K562 (cell line): Measurements from ENCODE around the gene HECA.
"Not testable (repeated sequence)": the region's sequence is repeated elsewhere in the genome, so short reads cannot be mapped to it uniquely, and the experiment has no call there.

ENCODE experiments used
- BHLHE40 ChIP-seq: IDR thresholded peaks from 2 replicates; pipeline ENCODE4 v1.6.1; 2011; ENCODE audit warnings: low read length, improper control_type of control experiment
- CTCF ChIP-seq, 3 experiments: IDR thresholded peaks in 2 of 3; conservative IDR thresholded peaks in 1 of 3; 2 replicates each; pipeline ENCODE4 v1.5.1; 2011 to 2012; ENCODE audit warnings: low read length in 3 of 3, mild to moderate bottlenecking in 3 of 3, control low read depth in 2 of 3, improper control_type of control experiment in 1 of 3, inconsistent platforms in 1 of 3, low read depth in 1 of 3, mixed read lengths in 1 of 3, moderate library complexity in 1 of 3; ENCODE audit not compliant: insufficient read depth in 2 of 3
- EZH2 ChIP-seq: IDR thresholded peaks from 2 replicates; pipeline ENCODE4 v1.6.1; 2012; ENCODE audit warnings: low read depth, mild to moderate bottlenecking, inconsistent platforms, low read length, borderline replicate concordance
- FOXM1 ChIP-seq, 2 experiments: fragments of 450-650 bp in 1 of 2; sonication (generic) in 1 of 2; formaldehyde crosslinking in 1 of 2; IDR thresholded peaks; 2 replicates each; pipeline versions ENCODE4 v1.6.1 to v1.9.0; 2017 to 2022; ENCODE audit warnings: low read depth in 2 of 2, mild to moderate bottlenecking in 2 of 2, missing genetic modification reagents in 1 of 2, moderate library complexity in 1 of 2
- IRF9 ChIP-seq: fragments of 450-650 bp; IDR thresholded peaks from 2 replicates; pipeline ENCODE4 v1.6.1; 2016; ENCODE audit warnings: missing biosample characterization, missing genetic modification characterization
- POLR2A ChIP-seq: fragments of 450-650 bp; conservative IDR thresholded peaks from 2 replicates; pipeline ENCODE4 v1.6.1; 2016
- ZNF232 ChIP-seq: sonication (generic); formaldehyde crosslinking; IDR thresholded peaks from 2 replicates; pipeline ENCODE4 v1.8.0; 2022; ENCODE audit warnings: mild to moderate bottlenecking, missing genetic modification reagents
- ZSCAN29 ChIP-seq: fragments of 450-650 bp; IDR thresholded peaks from 2 replicates; pipeline ENCODE4 v1.6.1; 2017
- TF ChIP-seq, protein P1 (sequence below): fragments of 250-450 bp; sonication (Bioruptor Pico); IDR thresholded peaks from 2 replicates; pipeline ENCODE4 v1.6.1; 2021; ENCODE audit warnings: mild to moderate bottlenecking
- TF ChIP-seq, protein P2 (sequence below): fragments of 150-350 bp; IDR thresholded peaks from 2 replicates; pipeline ENCODE4 v1.6.1; 2014; ENCODE audit warnings: low read depth, mild to moderate bottlenecking, low read length, borderline replicate concordance
- TF ChIP-seq, protein P3 (sequence below): sonication (generic); formaldehyde crosslinking; IDR thresholded peaks from 2 replicates; pipeline ENCODE4 v1.8.0; 2022; ENCODE audit warnings: mild to moderate bottlenecking, missing genetic modification reagents

- TF ChIP-seq ZSCAN29; POLR2A; BHLHE40; ZNF232 (CRISPR knock-in tag); FOXM1 (IDR thresholded peaks at IDR 0.05; ENCODE audit: low read depth); FOXM1 (CRISPR knock-in tag; IDR thresholded peaks at IDR 0.05; ENCODE audit: low read depth); EZH2; CTCF (IDR thresholded peaks at IDR 0.05 in 2 of 3, conservative IDR thresholded peaks at IDR 0.05 in 1 of 3; ENCODE audit: insufficient read depth in 2 of 3, low read depth in 1 of 3, low read length in 3 of 3); IRF9 (tag): not testable (repeated sequence)
- TF ChIP-seq, protein P1, sequence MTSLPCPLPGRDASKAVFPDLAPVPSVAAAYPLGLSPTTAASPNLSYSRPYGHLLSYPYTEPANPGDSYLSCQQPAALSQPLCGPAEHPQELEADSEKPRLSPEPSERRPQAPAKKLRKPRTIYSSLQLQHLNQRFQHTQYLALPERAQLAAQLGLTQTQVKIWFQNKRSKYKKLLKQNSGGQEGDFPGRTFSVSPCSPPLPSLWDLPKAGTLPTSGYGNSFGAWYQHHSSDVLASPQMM, result not testable (repeated sequence)
- TF ChIP-seq, protein P2, sequence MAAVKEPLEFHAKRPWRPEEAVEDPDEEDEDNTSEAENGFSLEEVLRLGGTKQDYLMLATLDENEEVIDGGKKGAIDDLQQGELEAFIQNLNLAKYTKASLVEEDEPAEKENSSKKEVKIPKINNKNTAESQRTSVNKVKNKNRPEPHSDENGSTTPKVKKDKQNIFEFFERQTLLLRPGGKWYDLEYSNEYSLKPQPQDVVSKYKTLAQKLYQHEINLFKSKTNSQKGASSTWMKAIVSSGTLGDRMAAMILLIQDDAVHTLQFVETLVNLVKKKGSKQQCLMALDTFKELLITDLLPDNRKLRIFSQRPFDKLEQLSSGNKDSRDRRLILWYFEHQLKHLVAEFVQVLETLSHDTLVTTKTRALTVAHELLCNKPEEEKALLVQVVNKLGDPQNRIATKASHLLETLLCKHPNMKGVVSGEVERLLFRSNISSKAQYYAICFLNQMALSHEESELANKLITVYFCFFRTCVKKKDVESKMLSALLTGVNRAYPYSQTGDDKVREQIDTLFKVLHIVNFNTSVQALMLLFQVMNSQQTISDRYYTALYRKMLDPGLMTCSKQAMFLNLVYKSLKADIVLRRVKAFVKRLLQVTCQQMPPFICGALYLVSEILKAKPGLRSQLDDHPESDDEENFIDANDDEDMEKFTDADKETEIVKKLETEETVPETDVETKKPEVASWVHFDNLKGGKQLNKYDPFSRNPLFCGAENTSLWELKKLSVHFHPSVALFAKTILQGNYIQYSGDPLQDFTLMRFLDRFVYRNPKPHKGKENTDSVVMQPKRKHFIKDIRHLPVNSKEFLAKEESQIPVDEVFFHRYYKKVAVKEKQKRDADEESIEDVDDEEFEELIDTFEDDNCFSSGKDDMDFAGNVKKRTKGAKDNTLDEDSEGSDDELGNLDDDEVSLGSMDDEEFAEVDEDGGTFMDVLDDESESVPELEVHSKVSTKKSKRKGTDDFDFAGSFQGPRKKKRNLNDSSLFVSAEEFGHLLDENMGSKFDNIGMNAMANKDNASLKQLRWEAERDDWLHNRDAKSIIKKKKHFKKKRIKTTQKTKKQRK, result not testable (repeated sequence)
- TF ChIP-seq, protein P3, sequence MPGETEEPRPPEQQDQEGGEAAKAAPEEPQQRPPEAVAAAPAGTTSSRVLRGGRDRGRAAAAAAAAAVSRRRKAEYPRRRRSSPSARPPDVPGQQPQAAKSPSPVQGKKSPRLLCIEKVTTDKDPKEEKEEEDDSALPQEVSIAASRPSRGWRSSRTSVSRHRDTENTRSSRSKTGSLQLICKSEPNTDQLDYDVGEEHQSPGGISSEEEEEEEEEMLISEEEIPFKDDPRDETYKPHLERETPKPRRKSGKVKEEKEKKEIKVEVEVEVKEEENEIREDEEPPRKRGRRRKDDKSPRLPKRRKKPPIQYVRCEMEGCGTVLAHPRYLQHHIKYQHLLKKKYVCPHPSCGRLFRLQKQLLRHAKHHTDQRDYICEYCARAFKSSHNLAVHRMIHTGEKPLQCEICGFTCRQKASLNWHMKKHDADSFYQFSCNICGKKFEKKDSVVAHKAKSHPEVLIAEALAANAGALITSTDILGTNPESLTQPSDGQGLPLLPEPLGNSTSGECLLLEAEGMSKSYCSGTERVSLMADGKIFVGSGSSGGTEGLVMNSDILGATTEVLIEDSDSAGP (CRISPR knock-in tag), result not testable (repeated sequence)
Observed at GRCh38 chr6:139140854-139141253, 6.0 kb downstream of the HECA start.
